ENCODE results near the gene CNTNAP2.

GRCh38 chr7:147496209-147496608, 1379.6 kb downstream of the CNTNAP2 start:
- TF ChIP-seq CTCF (conservative IDR thresholded peaks at IDR 0.05) (no peak), ZFX (IDR thresholded peaks at IDR 0.05) (no peak)

Measured in C4-2B (cell line).